Activated CD4-positive, alpha-beta T cell treated with anti-CD3 and anti-CD28 coated beads, Interleukin-2, amount 50 U/mL, for 24 hours (primary cell): Measurements from ENCODE around the gene RING1.

Source experiments
- DNase-seq, 2 donors: peaks; one replicate each; pipeline ENCODE4 v3.0.0-alpha.2; 2020; ENCODE audit warnings: low read depth in 1 of 2, low spot score in 1 of 2

The RING1 gene

GRCh38 chr6:33192105-33192646, 16.1 kb upstream of the RING1 start, which contains the start of gene COL11A2:
Gene COL11A2 (minus strand): TSS chr6:33192467. CDS start chr6:33192240, 227 bp downstream.
- DNase-seq = no peak

- no peak for DNase-seq
These were observed 15.4 kb upstream of the RING1 start for GRCh38 chr6:33192671-33193602.

- DNase-seq = no peak
These were observed 14.7 kb upstream of the RING1 start for GRCh38 chr6:33193619-33194018.

GRCh38 chr6:33194431-33194979, 13.8 kb upstream of the RING1 start:
- DNase-seq = no peak

GRCh38 chr6:33195304-33196165, 12.8 kb upstream of the RING1 start:
- DNase-seq = no peak

- DNase-seq = no peak
These were observed 10.8 kb upstream of the RING1 start for GRCh38 chr6:33197431-33198048.

GRCh38 chr6:33198159-33198852, 10.0 kb upstream of the RING1 start:
- DNase-seq = no peak

- DNase-seq = no peak
These were observed 9.4 kb upstream of the RING1 start for GRCh38 chr6:33198853-33199436.

GRCh38 chr6:33199687-33200218, 8.5 kb upstream of the RING1 start:
- DNase-seq = peak; percentile 38 to 58

- DNase-seq = peak; percentile 95 to 100
These were observed 7.8 kb upstream of the RING1 start, which contains the start of the genes RXRB and SLC39A7 for GRCh38 chr6:33200219-33201146. Gene RXRB (minus strand): TSS chr6:33200665. CDS start chr6:33200476, 189 bp downstream. Gene SLC39A7 (plus strand): TSS chr6:33200867. CDS start chr6:33201246, 379 bp downstream.

GRCh38 chr6:33201147-33201545, 7.2 kb upstream of the RING1 start:
- DNase-seq = no peak

- DNase-seq = no peak
These were observed 6.4 kb upstream of the RING1 start for GRCh38 chr6:33201935-33202334.

GRCh38 chr6:33202799-33203198, 5.5 kb upstream of the RING1 start:
- no peak for DNase-seq

- no peak for DNase-seq
These were observed 4.7 kb upstream of the RING1 start for GRCh38 chr6:33203443-33204164.

- DNase-seq = no peak
These were observed 4.2 kb upstream of the RING1 start for GRCh38 chr6:33204165-33204414.

GRCh38 chr6:33204415-33205190, 3.7 kb upstream of the RING1 start, which contains the start of gene HSD17B8:
Gene HSD17B8 (plus strand): TSS chr6:33204655. CDS start chr6:33204669, 14 bp downstream.
- DNase-seq = peak; percentile 73 to 88
